Retina (tissue), 1 donor: ENCODE data around the gene EYS.
"Not testable (repeated sequence)": the region's sequence is repeated elsewhere in the genome, so short reads cannot be mapped to it uniquely, and the experiment has no call there.

Source experiments
- DNase-seq: peaks from one replicate; pipeline ENCODE4 v3.0.0-alpha.2; 2016

Gene EYS

DNA sequence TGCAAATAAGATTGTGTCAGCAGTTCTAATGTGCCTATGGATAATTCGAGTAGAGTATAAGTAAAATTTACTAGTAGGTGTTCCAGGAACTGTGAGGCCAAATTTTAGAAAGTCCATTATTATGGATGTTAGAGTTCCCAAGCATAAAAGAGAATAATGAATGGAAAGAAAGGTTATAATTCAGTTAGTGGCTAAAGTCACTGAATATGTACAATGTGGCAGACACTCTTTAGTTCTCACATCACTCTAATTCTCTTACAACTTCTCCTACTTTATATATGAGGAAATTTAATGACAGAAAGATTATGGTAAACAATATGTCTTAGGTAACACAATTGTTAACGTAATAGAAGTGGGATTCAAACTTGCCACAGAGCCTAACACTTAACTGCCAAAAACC lies 75.3 kb downstream of the EYS start:
- no peak for DNase-seq

DNA sequence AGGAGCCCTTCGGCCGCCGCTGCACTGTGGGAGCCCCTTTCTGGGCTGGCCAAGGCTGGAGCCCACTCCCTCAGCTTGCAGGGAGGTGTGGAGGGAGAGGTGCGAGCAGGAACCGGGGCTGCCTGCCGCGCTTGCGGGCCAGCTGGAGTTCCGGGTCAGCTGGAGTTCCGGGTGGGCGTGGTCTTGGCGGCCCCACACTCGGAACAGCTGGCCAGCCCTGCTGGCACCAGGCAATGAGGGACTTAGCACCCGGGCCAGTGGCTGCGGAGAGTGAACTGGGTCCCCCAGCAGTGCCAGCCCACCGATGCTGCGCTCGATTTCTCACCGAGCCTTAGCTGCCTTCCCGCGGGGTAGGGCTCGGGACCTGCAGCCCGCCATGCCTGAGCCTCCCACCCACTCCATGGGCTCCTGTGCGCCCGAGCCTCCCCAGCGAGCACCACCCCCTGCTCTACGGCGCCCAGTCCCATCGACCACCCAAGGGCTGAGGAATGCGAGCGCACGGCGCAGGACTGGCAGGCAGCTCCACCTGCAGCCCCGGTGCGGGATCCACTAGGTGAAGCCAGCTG lies 79.5 kb downstream of the EYS start:
- DNase-seq = not testable (repeated sequence)

DNA sequence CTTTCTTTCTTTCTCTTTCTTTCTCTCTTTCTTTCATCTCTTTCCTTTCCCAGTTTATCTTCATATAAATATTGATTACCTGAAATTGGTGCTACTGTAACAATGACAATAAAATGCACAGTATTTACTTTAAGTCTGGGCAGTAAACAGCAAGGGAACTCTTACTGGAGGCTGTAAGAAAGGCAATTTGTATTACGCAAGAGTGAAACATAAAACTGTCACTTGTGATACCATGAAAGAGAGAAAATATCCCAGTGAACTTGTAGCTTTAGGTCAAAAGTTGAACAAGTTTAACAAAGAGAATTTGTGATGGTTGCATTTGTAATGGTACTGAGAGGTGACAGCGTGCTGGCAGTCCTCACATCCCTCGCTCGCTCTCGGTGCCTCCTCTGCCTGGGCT lies 80.0 kb downstream of the EYS start:
- no peak for DNase-seq

DNA sequence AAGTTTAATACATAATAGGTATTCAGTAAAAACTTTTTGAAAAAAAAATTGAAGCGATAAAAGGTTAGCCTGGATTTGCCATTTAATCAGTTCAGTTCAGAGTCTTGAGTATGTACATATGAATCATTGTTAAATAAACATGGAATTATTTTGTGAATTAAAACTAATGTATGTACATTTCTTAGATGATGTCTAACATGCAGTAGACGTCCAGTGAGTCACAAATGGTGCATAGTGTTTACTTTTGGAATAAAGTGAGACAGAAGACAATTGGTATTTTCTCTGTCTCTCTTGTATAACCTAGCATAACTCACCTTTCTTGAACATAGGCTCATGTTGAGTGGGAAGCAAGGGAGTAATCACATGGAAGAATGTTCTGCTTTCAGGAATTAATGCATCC lies 83.5 kb downstream of the EYS start:
- no peak for DNase-seq

DNA sequence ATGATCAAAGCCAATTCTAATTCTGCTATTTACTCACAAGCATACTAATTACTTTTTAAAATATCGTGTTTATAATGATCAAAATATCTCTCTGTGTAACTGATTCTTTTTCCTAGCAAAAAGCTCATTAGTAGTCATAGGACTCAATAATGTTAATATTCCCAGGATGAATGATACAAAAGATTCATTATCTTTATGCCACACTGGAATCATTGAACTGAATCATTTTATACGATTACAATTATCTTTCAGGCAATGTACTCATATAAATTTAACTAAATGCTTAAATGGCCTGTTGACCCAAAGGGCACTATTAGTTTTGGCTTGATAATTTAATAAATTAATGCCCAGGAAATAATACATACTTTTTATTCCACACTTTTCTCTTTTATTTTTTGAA lies 96.3 kb downstream of the EYS start:
- no peak for DNase-seq

DNA sequence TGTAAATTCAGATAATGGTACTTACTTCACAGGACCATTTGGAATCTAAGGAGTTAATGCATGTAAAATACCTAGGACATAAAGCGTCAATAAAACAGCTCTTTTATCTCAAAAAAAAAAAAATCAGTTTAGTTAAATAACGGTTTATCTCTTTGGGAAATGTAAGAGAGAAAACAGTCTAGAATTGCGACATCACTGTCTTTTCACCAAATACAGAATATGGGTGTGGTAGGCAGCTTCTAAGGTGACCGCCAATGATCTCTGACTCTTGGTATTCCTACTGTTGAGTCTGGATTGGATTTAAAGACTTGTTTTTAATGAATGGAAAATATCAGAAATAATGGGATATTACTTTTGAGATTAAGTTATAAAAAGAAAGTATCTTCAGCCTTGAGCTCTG lies 111.5 kb downstream of the EYS start:
- DNase-seq = no peak

DNA sequence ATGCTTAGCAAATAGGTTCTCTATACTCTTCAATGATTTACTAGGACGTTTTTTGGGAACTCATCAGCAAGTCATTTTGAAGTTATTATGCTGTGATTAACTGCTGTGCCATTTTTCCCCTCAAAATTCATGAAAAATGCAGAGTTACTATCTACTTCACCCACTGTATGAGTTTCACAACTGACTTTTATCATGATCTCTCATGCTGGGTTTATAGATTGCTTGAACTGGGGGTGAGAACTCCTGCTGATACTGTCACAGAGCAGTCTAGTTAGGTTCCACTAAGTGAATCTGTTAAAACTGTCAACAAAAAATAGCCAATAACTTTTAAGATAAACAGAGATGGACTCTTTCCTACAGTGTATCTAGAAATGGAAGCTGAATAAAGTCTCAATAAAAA lies 136.7 kb downstream of the EYS start:
- no peak for DNase-seq

DNA sequence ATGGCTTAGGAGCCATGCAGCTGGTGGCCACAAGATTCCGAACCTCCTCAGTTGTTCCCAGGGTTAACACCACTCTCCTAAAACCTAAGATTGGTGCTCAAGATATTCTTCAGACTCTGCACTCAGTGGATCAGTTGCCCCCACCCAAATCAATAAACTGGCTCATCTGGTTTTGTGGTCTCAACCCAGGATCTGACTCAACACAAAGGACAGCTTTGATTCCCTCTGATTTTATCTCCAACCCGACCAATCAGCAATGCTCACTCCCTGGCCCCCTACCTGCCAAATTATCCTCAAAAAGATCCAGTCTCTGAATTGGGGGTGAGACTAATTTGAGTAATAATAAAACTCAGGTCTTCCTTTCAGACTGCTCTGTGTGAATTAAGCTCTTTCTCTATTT lies 137.5 kb downstream of the EYS start:
- DNase-seq = no peak

DNA sequence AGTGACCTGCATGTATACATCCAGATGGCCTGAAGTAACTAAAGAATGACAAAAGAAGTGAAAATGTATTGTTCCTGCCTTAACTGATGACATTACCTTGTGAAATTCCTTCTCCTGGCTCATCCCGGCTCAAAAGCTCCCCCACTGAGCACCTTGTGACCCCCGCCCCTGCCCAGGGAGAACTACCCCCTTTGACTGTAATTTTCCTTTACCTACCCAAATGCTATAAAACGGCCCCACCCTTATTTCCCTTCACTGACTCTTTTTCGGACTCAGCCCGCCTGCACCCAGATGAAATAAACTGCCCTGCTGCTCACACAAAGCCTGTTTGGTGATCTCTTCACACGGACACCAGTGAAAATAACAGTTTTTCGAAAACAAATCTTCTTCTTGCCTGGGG lies 138.0 kb downstream of the EYS start:
- DNase-seq = not testable (repeated sequence)

DNA sequence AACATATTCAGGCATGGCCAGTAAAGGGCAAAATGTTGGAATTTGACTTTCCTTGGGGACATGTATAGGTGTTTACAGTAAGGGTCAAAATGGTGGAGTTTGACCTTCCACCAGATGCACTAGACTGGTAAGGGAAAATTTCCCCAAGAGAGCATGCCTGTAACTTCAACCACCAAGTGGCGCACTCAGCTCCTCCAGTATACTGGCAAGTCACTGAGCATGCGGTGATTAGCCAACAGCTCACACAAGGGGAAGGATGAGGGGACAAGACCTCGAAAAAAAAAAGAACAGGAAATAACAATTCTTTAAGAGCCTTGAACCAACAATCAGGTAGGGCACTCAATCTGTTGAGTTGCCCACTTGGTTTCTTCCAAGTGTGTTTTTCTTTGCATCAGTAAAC lies 140.9 kb downstream of the EYS start:
- DNase-seq = no peak

DNA sequence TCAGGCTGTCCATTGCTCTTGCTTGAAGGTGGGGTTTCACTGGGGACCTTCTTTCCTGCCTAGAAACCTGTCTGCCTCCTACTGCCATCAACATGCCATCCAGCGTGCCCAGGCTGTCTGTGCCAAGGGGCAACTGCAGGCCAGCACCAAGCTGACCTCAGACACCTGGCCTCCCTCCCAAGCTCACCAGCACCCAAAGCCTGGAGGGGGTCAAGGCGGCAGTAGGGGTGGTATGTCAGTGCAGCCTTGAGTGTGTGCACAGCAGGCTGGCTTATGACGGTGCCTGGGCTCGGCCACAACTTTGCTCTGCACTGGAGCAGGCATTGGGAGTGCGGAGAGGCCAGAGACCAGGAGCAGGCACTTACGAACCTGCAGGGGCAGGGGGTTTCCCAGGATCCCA lies 149.0 kb downstream of the EYS start:
- no peak for DNase-seq

DNA sequence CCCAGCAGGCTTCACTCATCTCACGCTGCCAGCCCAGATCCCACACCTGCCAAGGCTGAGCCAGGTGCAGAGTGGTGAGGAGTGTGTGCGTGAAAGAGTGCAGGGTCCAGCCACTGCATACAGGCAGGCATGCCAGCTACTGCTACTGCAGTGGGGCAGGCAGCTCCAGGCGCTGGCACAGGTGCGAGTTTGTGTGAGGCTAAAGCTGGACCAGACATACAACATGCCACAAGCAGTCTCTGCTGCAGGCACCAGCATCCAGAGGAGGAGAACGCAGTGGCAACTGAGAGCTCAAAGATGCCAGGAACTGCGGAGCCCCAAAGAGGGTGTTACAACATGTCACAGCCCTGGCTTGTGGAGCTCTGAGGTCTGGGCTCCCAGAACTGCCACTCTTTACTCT lies 149.8 kb downstream of the EYS start:
- no peak for DNase-seq

DNA sequence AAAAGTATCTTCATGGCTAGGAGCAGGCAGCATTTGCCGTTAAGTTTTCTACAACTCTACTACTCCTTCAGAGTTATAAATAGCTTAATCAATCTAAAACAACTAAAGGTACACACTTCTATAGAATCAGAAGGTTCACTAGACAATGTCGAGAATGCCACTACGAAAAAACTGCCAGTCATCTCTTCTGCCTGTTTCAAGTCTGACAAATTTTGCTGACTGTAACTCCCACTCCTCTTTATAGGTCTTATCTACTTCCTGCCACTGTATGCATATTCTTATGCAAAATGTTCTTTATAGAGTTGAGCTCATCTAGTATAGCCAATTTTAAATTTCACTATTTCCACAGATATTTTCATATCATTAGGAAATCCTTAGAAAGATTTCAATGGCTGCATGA lies 160.1 kb downstream of the EYS start:
- DNase-seq = no peak

DNA sequence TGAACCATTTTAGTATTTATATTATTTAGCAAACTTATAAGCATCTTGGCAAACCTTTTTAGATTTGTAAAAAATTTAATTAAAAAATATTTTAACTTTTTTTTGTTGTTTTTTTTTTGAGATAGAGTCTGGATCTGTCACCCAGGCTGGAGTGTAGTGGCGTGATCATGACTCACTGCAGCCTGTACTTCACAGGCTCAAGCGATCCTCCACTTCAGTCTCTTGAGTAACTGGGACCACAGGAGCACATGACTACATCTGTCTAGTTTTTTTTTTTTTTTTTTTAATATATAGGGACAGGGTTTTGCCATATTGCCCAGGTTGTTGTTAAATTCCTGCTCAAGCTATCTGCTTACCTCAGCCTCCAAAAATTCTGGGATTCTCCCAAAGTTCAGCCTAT lies 161.1 kb downstream of the EYS start:
- DNase-seq = no peak

DNA sequence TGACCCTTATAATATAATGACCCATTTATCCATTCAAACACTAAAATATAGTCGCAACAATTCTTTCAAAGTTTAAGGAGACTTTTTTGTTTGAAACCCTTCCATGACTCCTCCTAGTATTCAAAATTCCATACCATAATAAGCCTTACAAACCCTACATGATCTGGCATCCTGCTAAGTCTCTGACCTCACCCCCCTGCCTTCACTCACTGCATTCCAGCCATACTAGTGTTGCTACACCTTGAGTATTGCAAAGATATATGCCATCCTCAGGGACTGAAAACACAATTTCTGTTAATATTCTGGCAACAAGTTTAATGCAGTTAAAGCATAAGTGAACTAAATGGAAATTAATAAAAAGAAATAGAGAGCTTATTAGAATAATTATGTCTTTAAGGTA lies 168.4 kb downstream of the EYS start:
- no peak for DNase-seq

DNA sequence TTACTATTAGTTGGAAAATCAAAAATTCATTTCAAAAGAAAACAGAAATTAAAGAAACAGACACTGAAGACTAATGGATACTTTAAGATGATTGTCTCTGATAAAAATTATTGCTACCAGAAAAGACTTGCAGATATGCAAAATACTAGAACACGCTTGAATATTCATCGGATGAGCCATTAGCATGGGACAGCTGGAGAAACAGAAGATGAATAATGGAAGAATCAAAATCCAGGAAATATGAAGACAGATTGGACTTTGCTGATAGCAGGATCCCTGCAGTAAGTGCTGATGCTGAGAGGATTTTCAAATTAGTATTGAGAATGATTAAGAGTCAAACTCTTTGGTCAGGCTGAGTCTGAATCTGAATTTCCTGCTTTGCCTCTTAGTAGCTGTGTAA lies 169.4 kb downstream of the EYS start:
- DNase-seq = no peak

DNA sequence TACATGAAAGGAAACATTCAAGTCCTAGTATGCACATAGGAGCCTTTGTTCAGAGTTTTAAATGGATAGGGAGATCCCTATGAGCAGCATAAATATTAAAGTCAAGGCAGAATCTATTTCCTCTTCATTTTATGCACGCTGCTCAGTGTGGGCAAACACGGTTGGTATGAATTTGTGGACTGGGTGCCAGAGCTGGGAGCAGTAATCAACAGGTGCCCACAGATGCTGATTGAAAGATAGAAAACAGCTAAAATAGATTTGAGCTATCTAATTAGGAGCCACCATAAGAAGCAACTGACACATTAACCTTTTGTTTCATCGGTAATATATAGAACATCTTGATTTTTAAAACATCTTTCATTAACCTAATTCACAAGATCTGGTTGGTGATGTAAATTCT lies 175.5 kb downstream of the EYS start:
- DNase-seq = no peak

DNA sequence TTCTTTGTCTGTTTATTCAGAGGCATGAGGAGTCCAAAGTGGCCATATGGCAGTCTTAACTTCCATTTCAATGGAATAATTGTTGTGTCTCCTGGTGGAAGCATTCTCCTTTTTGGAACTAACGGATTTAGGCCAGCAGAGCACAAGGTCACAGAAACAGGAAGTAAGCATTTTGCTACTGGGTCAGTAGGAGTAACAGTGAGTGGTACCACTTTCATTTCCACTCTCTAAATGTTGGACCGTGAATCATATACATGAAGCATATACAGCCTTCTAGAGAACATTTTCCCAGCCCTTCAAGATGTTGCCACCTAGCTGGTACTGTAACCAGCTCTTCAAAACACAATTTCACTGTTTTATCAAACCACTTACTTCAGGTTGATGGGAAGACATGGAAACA lies 182.8 kb downstream of the EYS start:
- DNase-seq = no peak

DNA sequence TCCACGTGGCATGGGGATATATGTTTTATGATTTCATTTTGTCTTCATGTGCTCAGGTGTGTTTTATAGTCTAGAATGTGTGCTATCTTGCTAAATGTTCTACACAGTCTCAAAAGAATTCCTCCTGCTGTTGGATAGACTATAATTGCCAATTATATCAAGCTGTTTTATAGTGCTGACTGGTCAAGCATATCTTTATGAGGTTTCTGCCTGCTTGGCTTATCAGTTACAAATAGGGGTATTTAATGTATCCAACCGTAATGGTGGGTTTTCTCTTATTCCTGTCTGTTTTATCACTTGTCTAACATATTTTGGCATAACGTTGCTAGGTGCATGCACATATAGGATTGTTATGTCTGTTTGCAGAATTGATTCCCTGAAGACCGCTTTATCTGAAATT lies 201.3 kb downstream of the EYS start:
- DNase-seq = no peak

DNA sequence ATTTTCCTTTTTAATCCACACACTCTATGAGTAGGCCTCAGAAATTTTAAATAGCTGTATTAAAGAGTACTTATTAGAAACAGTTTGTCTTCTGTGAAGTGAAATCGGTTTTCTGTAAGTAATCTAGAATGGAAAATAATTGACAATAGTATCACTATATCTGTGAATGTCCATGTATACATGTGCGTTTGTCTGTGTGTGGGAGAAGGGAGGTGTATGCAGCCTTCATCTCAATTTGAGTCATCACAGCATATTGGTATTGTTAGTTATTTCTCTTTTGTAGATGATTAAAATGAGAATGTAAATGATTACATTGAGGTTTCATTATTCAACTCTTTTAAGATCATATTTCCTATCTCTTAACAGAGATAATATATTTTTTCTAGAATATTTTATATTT lies 206.0 kb downstream of the EYS start:
- no peak for DNase-seq

DNA sequence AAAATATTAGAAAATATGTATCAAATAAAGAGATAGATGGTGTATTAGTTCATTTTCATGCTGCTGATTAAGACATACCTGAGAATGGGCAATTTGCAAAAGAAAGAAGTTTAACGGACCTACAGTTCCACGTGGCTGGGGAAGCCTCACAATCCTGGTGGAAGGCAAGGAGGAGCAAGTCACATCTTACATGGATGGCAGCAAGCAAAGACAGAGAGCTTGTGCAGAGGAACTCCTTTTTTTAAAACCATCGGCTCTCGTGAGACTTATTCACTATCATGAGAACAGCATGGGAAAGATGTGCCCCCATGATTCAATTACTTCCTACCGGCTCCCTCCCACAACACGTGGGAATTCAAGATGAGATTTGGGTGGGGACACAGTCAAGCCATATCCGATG lies 223.4 kb downstream of the EYS start:
- DNase-seq = not testable (repeated sequence)

DNA sequence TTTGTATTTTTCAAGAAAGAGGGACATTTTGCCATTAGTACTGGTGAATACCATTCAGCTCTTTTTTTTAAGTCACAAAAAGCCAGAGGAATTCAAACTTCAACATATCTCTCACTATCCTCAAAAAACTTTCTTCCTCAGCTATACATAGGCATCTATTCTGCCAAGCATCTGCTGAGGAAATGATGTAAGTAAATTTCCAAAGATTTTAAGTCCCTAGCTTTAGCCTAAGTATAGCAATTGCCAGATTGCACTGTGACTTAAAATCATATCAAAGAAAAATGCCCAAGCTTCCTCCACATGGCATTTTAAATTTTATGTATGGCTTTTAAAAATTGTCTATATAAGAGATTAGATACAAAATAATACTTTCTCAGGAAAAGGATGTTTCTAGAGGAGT lies 237.4 kb downstream of the EYS start:
- DNase-seq = no peak

DNA sequence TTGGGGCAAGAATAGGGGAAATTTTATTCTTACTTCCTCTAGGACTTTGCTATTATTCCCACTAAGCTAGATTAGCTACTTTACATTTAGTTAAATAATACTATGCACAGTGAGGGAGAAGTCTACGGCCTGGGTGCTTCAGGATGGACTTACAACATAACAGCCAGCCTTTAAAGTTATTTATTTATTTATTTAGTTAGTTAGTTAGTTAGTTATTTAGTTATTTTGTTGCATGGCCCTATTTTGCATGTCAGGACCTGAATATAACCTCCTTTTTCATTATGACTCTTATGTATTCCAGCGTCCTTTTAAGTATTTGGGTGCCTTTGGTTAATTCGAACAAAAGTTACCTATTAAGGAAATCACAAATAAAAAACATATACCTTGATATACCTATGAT lies 238.7 kb downstream of the EYS start:
- no peak for DNase-seq

DNA sequence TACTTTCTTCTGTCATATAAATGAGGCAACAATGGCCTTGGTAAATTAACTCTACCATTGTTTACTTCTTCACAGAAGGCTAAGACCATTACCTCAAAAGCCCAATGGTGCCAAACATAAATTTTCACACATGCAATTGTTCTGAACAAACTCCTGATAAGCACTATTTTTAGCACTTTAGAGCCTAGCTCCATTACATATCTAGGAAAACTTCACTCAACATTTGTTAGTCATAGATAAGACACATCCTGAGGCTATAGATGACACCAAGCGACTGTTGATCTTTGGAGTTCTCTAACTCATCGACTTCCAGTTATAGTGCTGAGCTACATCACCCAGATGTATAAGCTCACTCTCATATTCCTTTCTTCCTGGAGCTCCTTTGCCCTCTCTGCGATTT lies 245.9 kb downstream of the EYS start:
- no peak for DNase-seq

DNA sequence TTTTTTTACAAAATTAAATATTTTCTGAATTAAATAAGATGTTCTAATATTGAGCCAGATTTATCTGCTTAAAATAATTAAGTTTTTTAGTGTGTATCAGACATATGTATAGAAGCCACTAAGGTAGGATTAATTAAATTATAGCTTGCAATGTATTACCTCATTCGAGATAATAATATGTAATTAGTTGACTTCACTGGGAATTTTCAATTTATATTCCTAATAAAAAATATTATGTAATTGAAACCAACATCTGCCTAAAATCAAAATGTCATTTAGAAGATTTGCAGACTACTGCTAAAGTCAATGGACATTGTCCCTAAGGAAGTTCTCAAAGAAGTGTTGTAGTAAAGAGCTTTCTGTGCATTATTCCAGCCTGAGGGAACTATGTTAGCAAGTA lies 254.7 kb downstream of the EYS start:
- DNase-seq = no peak

DNA sequence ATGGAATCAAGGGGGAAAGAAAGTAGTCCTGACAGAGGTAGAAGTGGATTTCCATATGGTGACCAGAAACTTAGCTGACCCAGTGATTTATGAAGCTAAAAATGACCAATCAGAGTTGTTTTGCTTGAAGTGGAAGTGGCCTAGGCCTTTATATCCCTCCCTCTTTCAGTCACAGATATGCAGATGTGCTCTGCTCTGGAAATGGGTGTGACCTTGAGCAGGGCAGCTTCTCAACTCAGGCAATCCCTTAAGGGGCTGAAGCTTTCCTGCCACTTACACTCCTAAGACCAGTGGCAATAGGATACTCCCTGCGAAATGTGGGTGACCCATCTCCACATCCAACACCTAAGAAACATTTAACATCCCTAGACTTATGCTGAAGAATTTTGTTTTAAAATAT lies 256.6 kb downstream of the EYS start:
- DNase-seq = no peak
